Measurements from ENCODE around the gene ZBTB44. TPM values are rescaled to one million over a fixed set of nuclear protein-coding genes. Genes with fewer than 3 reads are reported as not detected.

Gene ZBTB44
- total RNA-seq, 1 donor from 2014 or later = 32.6 TPM

DNA sequence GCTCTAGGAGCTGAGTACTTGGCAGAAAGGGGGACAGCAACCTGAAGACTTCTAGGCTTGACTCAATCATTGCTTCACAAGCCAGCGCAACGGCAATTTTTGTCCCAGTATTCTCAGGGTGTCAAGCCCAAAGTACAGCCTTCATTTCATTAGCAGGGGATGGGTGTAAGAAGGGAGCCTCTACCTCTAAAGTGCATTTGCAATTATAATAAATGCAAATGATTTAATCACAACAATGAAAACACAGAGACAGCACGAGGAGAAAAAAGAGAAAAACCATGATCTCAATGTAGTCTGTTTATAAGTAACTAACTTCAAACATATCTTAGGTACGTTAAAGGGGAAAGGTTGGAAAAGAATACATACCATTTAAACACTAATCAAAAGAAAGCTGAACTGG is 34.7 kb downstream of the ZBTB44 start:
- Mint-ChIP-seq H3K4me3 (ENCODE audit: unreplicated experiment) (no peak overlapping the region), H3K9me3 (ENCODE audit: unreplicated experiment) (no peaks in the 10 kb centered on the region), H3K4me1 (ENCODE audit: unreplicated experiment) (no peaks in the 10 kb centered on the region), H3K27ac (ENCODE audit: unreplicated experiment) (no peak overlapping the region), H3K27me3 (ENCODE audit: unreplicated experiment) (no peaks in the 10 kb centered on the region), H3K36me3 (ENCODE audit: low read depth, unreplicated experiment) (no peaks in the 10 kb centered on the region)
- TF ChIP-seq, protein P1, sequence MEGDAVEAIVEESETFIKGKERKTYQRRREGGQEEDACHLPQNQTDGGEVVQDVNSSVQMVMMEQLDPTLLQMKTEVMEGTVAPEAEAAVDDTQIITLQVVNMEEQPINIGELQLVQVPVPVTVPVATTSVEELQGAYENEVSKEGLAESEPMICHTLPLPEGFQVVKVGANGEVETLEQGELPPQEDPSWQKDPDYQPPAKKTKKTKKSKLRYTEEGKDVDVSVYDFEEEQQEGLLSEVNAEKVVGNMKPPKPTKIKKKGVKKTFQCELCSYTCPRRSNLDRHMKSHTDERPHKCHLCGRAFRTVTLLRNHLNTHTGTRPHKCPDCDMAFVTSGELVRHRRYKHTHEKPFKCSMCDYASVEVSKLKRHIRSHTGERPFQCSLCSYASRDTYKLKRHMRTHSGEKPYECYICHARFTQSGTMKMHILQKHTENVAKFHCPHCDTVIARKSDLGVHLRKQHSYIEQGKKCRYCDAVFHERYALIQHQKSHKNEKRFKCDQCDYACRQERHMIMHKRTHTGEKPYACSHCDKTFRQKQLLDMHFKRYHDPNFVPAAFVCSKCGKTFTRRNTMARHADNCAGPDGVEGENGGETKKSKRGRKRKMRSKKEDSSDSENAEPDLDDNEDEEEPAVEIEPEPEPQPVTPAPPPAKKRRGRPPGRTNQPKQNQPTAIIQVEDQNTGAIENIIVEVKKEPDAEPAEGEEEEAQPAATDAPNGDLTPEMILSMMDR (IDR thresholded peaks at IDR 0.05; ENCODE audit: unreplicated experiment) = no peak
- no peak for DNase-seq (ENCODE audit: low spot score)

DNA sequence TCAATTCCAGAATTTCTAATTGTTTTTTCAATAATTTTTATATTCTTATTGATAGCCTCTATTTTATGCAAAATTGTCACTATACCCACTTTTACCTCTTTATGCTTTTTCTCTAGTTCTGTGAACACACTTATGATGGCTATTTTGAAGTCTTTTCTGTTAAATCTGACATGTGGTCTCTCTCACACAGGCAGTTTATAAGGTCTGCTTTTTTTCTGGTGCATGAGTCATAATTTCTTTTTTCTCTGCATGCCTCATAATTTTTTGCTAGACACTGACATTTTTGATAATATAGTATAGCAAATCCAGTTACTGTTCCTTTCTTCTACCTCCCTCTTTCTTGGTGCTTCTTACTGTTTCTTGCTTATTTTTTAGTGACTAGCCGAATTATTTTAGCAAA is 36.0 kb downstream of the ZBTB44 start:
- no peak for DNase-seq (ENCODE audit: low spot score)
- H3K4me1 Mint-ChIP-seq (ENCODE audit: unreplicated experiment) = no peaks in the 10 kb centered on the region
- no peaks in the 10 kb centered on the region for H3K36me3 Mint-ChIP-seq (ENCODE audit: low read depth, unreplicated experiment)
- H3K27me3 Mint-ChIP-seq (ENCODE audit: unreplicated experiment) = no peaks in the 10 kb centered on the region
- H3K4me3 Mint-ChIP-seq (ENCODE audit: unreplicated experiment) = no peak overlapping the region
- no peak overlapping the region for H3K27ac Mint-ChIP-seq (ENCODE audit: unreplicated experiment)
- no peaks in the 10 kb centered on the region for H3K9me3 Mint-ChIP-seq (ENCODE audit: unreplicated experiment)
- TF ChIP-seq, protein P1 (IDR thresholded peaks at IDR 0.05; ENCODE audit: unreplicated experiment) = no peak

DNA sequence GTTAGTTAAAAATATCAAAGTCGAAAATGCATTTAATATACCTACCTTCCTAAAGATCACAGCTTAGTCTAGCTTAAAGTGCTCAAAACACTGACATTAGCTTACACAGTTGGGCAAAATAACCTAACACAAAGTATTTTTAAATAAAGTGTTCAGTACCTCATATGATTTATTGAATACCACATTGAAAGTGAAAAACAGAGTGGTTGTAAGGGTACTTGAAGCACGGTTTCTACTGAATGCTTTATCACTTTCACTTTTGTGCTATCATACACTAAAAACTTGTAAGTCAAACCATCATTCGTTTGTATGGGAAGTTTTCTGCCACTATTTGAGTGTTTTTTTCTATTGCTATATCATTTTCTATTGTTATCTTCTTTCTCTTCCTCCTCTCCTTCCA is 36.6 kb downstream of the ZBTB44 start:
- H3K27me3 Mint-ChIP-seq (ENCODE audit: unreplicated experiment) = no peaks in the 10 kb centered on the region
- no peak for DNase-seq (ENCODE audit: low spot score)

DNA sequence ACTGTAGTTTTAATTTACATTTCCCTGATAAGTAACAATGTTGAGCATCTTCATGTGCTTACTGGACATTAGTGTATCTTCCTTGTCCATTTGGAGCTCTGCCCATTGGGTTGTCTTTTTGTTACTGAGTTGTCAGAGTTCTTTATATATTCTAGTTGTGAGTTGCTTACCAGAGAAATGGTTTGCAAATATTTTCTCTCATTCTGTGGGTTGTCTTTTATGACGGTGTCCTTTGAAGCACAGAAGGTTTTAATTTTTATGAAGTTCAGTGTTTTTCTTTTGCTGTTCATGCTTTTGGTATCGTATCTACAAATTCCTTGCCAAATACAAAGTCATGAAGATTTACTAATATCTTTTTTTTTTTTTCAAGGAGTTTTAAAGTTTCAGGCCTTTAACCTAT is 42.4 kb downstream of the ZBTB44 start:
- no peaks in the 10 kb centered on the region for H3K27me3 Mint-ChIP-seq (ENCODE audit: unreplicated experiment)
- no peaks in the 10 kb centered on the region for H3K9me3 Mint-ChIP-seq (ENCODE audit: unreplicated experiment)
- no peak for DNase-seq (ENCODE audit: low spot score)

More for the DNA sequence above, 36.6 kb downstream of the ZBTB44 start:
- H3K27ac Mint-ChIP-seq (ENCODE audit: unreplicated experiment) = no peak overlapping the region
- no peaks in the 10 kb centered on the region for H3K4me1 Mint-ChIP-seq (ENCODE audit: unreplicated experiment)
- no peaks in the 10 kb centered on the region for H3K9me3 Mint-ChIP-seq (ENCODE audit: unreplicated experiment)
- H3K36me3 Mint-ChIP-seq (ENCODE audit: low read depth, unreplicated experiment) = no peaks in the 10 kb centered on the region
- TF ChIP-seq, protein P1 (IDR thresholded peaks at IDR 0.05; ENCODE audit: unreplicated experiment) = no peak
- H3K4me3 Mint-ChIP-seq (ENCODE audit: unreplicated experiment) = no peak overlapping the region

DNA sequence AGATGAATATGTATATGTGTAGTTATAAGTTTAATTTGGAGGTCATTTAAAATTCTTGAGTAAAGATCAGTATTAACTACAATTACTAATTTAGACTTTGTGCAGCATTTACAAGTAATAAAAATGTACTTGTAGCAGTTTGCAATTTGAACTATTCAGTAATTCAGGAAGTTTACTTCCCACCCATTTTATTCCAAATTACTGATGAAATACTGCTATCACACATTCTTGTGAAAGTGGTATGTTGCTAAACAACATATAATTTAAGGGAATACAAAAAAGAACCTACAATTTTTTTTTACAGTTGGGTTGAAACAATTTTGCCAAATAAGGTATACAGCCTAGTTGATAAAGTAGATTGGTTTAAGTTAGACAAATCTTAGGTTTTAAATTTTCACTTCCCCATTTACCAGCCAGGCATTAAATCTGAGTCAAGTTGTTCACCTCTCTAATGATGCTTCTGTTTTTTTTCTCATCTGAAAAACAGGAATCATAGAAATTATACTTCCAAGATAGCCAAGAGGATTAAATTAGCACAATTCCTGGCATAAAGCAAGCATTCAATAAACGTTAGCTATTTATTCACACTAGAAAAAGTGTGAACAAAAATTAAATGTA is 45.3 kb downstream of the ZBTB44 start:
- Mint-ChIP-seq H3K27me3 (ENCODE audit: unreplicated experiment) (no peaks in the 10 kb centered on the region), H3K4me1 (ENCODE audit: unreplicated experiment) (no peaks in the 10 kb centered on the region), H3K36me3 (ENCODE audit: low read depth, unreplicated experiment) (peaks cover 4% of the 10 kb centered on the region), H3K27ac (ENCODE audit: unreplicated experiment) (no peak overlapping the region), H3K4me3 (ENCODE audit: unreplicated experiment) (no peak overlapping the region), H3K9me3 (ENCODE audit: unreplicated experiment) (no peaks in the 10 kb centered on the region)
- no peak for DNase-seq (ENCODE audit: low spot score)
- TF ChIP-seq, protein P1 (IDR thresholded peaks at IDR 0.05; ENCODE audit: unreplicated experiment) = no peak

More for the DNA sequence above, 42.4 kb downstream of the ZBTB44 start:
- no peak overlapping the region for H3K4me3 Mint-ChIP-seq (ENCODE audit: unreplicated experiment)
- H3K27ac Mint-ChIP-seq (ENCODE audit: unreplicated experiment) = no peak overlapping the region
- H3K36me3 Mint-ChIP-seq (ENCODE audit: low read depth, unreplicated experiment) = no peaks in the 10 kb centered on the region
- H3K4me1 Mint-ChIP-seq (ENCODE audit: unreplicated experiment) = no peaks in the 10 kb centered on the region
- TF ChIP-seq, protein P1 (IDR thresholded peaks at IDR 0.05; ENCODE audit: unreplicated experiment) = no peak

All from endothelial cell (in vitro differentiated cells).